Fibroblast of villous mesenchyme (primary cell): ENCODE measurements around the gene CCDC54. TPM values are rescaled to one million over a fixed set of nuclear protein-coding genes. Genes with fewer than 3 reads are reported as not detected.

Experiments used
- DNase-seq: peaks from one replicate; pipeline ENCODE4 v3.0.0-alpha.2; 2010; ENCODE audit warnings: low read depth
- H3K4me3 ChIP-seq: 2 replicates; pipeline ENCODE4 v1.5.1; 2011; ENCODE audit warnings: low read depth, mild to moderate bottlenecking, low read length
- total RNA-seq: library from RNA; depleted of rRNA; stranded (reverse); fragments of >200 nt; gene quantifications from 2 replicates; pipeline ENCODE4 v1.2.3, GENCODE V29; 2012
- TF ChIP-seq, protein P1 (sequence below): IDR thresholded peaks from 2 replicates; pipeline ENCODE4 v1.5.1; 2012; ENCODE audit warnings: low read depth, mild to moderate bottlenecking, low read length; ENCODE audit not compliant: insufficient read depth

CCDC54 gene
- total RNA-seq, 1 donor, result not detected

DNA sequence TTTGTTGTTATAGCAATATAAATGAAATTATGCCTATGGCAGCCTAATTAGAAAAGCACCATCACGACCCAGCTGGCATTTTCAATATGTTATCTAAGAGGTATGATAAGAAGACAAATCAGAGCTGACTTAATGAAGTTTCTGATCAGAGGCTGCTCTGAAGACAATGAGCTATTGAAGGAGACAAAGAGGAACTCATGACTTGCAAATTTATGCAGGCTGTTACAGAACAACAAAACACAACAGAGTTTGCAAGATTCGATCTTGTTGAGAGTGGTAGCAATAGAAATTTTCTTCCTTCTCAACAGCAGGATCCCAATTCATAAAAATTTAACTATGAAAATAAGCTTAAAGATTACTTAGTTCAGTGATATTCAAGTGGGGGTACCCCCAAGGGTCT lies 7.7 kb downstream of the CCDC54 start:
- no peak for DNase-seq
- TF ChIP-seq, protein P1, sequence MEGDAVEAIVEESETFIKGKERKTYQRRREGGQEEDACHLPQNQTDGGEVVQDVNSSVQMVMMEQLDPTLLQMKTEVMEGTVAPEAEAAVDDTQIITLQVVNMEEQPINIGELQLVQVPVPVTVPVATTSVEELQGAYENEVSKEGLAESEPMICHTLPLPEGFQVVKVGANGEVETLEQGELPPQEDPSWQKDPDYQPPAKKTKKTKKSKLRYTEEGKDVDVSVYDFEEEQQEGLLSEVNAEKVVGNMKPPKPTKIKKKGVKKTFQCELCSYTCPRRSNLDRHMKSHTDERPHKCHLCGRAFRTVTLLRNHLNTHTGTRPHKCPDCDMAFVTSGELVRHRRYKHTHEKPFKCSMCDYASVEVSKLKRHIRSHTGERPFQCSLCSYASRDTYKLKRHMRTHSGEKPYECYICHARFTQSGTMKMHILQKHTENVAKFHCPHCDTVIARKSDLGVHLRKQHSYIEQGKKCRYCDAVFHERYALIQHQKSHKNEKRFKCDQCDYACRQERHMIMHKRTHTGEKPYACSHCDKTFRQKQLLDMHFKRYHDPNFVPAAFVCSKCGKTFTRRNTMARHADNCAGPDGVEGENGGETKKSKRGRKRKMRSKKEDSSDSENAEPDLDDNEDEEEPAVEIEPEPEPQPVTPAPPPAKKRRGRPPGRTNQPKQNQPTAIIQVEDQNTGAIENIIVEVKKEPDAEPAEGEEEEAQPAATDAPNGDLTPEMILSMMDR, result no peak
- no peak overlapping the region for H3K4me3 ChIP-seq

DNA sequence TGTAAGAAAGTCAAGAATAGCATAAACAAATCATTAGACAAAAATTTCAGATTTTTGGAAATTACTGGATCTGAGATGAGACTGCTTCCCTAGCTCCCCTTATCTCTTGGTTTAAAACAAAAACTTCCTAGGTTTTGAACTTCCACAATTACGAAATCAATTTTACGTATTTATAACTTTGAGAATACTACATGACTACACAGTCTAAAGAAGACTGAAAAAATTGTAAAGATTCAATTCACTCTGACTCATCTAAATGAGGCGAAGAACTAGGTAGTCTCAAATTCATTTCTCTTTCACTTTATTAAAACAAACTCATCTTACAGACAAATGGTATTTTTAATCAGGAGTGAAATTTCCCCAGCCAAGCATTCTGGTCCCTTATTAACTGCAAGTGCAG lies 10.3 kb downstream of the CCDC54 start:
- H3K4me3 ChIP-seq, result no peak overlapping the region
- DNase-seq, result no peak
- TF ChIP-seq, protein P1, result no peak

DNA sequence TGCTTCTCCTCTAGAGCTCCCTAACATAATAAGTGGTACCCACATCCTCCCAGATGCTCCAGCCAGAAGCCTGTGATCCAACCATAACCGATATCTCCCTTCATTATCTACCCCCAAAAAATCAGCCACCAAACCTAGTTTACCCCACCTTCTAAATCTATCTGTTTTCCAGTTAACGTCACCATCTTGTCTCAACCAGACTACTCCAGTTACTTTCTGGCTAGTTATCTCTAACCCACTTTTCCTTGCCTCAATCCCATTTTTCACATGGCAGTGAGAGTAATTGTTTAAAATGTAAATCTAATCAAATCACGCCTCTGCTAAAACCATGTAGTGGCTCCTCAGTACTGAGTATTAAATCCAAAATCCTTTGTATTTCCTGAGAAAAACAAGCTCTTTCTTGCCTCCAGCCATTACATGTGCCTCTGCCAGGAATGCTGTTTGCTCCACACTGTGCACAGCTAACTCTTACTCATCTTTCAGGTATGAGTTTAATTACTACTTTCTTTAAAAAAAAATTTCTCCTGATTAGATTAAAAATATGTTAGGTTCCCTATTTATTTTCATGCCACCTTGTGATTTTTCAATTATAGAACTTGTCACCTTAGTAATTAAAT lies 15.4 kb downstream of the CCDC54 start:
- no peak overlapping the region for H3K4me3 ChIP-seq
- peak; percentile 72 for DNase-seq
- TF ChIP-seq, protein P1, result no peak

DNA sequence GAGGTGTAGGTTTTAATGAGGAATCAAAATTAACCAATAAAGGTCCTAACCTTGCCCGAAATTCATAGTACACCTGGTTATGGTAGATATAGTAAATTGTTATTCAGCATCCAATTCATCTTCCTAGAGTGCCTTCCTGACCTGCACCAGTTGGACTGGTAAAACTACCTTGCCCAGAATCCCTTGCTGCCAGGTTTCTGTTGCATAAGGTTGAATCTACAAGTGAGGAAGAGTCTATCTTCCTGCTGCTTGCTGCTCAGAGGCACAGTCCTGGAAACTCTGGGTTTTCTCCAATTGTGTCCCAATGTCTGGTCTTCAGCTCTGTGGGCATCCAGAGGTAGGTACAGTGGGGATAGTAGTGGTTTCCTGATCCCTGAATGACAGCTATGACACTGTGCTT lies 17.3 kb downstream of the CCDC54 start:
- DNase-seq, result no peak
- no peak overlapping the region for H3K4me3 ChIP-seq
- TF ChIP-seq, protein P1, result no peak

DNA sequence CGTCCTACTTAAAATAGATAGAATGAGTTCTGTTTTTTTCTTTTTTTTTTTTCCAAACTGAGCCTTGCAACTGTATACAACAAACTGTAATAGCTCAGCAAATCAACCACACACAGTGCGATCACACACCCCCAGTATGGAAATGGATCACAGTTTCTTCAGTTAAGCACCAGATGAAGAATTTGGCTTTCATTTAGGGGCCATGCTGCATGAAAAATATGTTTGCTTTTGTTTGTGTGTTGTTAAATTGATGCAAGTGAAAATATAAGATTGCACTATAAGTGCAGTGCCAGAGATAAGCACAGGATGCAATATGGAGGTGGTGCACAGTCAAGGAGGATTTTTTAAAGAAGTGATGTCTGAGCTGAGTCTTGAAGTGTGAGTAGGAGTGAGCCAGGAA lies 17.8 kb downstream of the CCDC54 start:
- no peak overlapping the region for H3K4me3 ChIP-seq
- TF ChIP-seq, protein P1, result no peak
- no peak for DNase-seq

DNA sequence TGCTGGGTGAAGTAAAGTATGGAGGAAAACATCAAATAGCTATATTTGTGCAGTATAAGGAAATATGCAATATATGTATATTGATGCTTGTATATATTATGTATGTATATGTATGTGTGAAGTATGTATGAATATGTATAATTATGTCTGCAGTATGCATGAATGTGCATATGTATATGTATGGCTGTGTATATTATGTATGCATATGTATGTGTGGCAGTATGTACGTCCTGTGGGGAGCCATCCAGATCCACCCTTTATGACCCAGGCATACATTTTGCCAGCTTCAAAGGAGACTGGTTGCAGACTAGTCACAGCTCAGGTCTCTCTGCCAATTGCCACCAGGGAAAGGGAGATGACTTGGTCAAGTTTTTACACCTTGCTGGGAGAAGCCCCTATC lies 24.1 kb downstream of the CCDC54 start:
- TF ChIP-seq, protein P1, result no peak
- H3K4me3 ChIP-seq, result no peak overlapping the region
- DNase-seq, result no peak

DNA sequence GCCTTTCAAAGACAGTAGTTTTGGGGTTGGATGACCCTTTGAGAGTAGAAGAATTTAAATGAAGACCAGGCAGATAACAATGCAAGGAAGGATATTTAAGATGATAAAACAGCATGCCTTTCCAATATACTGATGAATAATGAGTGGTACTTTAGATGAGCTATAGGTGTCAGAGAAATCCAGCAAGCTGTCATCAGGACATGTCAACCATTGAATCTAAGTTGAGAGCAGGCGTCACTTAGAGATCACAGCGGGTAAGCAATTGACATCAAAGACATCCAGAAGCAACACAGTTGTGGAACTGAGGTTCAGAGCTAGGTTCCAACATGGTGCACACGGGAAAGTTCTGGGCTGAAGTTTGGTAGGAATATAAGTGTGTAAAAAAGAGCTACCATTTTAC lies 25.0 kb downstream of the CCDC54 start:
- TF ChIP-seq, protein P1, result no peak
- DNase-seq, result no peak
- H3K4me3 ChIP-seq, result no peak overlapping the region
